ENCODE measurements around the gene C4orf50. TPM values are rescaled to one million over a fixed set of nuclear protein-coding genes. Genes with fewer than 3 reads are reported as not detected.

Gene C4orf50
- total RNA-seq, 4 donors from 2014 or later: 0.14 to 4.9 (median 0.32) TPM; not detected in 1

GRCh38 chr4:5870701-5871100 is 147.5 kb downstream of the C4orf50 start:
- H3K4me3 ChIP-seq: no peak overlapping the region
- no peaks in the 10 kb centered on the region for H3K27me3 ChIP-seq
- no peaks in the 10 kb centered on the region for H3K9me3 ChIP-seq
- 57 to 73% methylated on average over 6 to 13 of the region's 13 CpGs for WGBS, 2 donors (ENCODE audit: low coverage in 1 of 2)
- no peak overlapping the region for H3K27ac ChIP-seq
- TF ChIP-seq POLR2A (IDR thresholded peaks at IDR 0.05) (no peak), CTCF (IDR thresholded peaks at IDR 0.05) (no peak), EP300 (IDR thresholded peaks at IDR 0.05; ENCODE audit: low read depth) (no peak), POLR2AphosphoS5 (IDR thresholded peaks at IDR 0.05) (no peak)
- no peak for DNase-seq
- no peaks in the 10 kb centered on the region for H3K4me1 ChIP-seq
- in situ Hi-C loops (cut with MboI; ENCODE audit: low pct_ligation_motif_present in 1 of 4, low pct_unique_long_range_greater_than_20kb in 1 of 4, low sequenced_read_pairs in 3 of 4): no loop called here
- intact Hi-C loops (cut with DNase I; ENCODE audit: low total_unique reads): no loop called here
- H3K36me3 ChIP-seq: no peaks in the 10 kb centered on the region

- in situ Hi-C loops (cut with MboI; ENCODE audit: low pct_ligation_motif_present in 1 of 4, low pct_unique_long_range_greater_than_20kb in 1 of 4, low sequenced_read_pairs in 3 of 4): no loop called here
- no peaks in the 10 kb centered on the region for H3K27me3 ChIP-seq
- H3K36me3 ChIP-seq: no peaks in the 10 kb centered on the region
- no peaks in the 10 kb centered on the region for H3K9me3 ChIP-seq
- H3K27ac ChIP-seq: no peak overlapping the region
- no peak for TF ChIP-seq POLR2A (IDR thresholded peaks at IDR 0.05)
- no peak for TF ChIP-seq POLR2AphosphoS5 (IDR thresholded peaks at IDR 0.05)
- TF ChIP-seq CTCF (IDR thresholded peaks at IDR 0.05): no peak
- no peak for TF ChIP-seq EP300 (IDR thresholded peaks at IDR 0.05; ENCODE audit: low read depth)
- 79% methylated on average over 14 of the region's 14 CpGs; no CpG with 5 or more reads in 1 of the 2 donors for WGBS, 2 donors (ENCODE audit: low coverage in 1 of 2)
- intact Hi-C loops (cut with DNase I; ENCODE audit: low total_unique reads): no loop called here
- H3K4me3 ChIP-seq: no peak overlapping the region
- H3K4me1 ChIP-seq: no peaks in the 10 kb centered on the region
- DNase-seq: no peak
Measured at GRCh38 chr4:5869966-5870619, 148.1 kb downstream of the C4orf50 start.

DNA sequence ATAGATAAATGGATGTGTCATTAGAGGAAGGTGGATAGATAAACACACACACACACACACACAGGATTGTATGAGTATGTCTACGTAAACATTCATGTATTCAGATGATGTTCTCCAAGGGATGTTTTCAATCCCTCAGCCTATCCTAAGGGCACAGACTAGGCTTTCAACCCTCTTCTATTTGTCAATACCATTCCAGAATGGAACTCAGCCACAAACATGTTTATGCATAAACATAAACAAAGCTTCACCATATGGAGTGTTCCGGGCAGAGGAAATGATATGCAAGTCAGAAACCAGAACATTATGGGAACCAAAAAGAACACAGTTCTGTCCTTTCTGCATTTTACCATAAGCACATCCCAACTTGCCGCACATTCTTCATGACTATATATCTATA is 150.4 kb downstream of the C4orf50 start:
- intact Hi-C loops (cut with DNase I; ENCODE audit: low total_unique reads) (no loop called here), in situ Hi-C loops (cut with MboI; ENCODE audit: low pct_ligation_motif_present in 1 of 4, low pct_unique_long_range_greater_than_20kb in 1 of 4, low sequenced_read_pairs in 3 of 4) (no loop called here)
- no peak overlapping the region for H3K4me3 ChIP-seq
- H3K27ac ChIP-seq: no peak overlapping the region
- TF ChIP-seq POLR2AphosphoS5 (IDR thresholded peaks at IDR 0.05) (no peak), CTCF (IDR thresholded peaks at IDR 0.05) (no peak), POLR2A (IDR thresholded peaks at IDR 0.05) (no peak), EP300 (IDR thresholded peaks at IDR 0.05; ENCODE audit: low read depth) (no peak)
- H3K36me3 ChIP-seq: no peaks in the 10 kb centered on the region
- DNase-seq: no peak
- no peaks in the 10 kb centered on the region for H3K4me1 ChIP-seq
- H3K27me3 ChIP-seq: no peaks in the 10 kb centered on the region
- H3K9me3 ChIP-seq: no peaks in the 10 kb centered on the region
- WGBS, 2 donors (ENCODE audit: low coverage in 1 of 2): 82 to 85% methylated on average over 3 of the region's 3 CpGs

GRCh38 chr4:5866841-5867813 is 151.1 kb downstream of the C4orf50 start:
- no peak for TF ChIP-seq POLR2A (IDR thresholded peaks at IDR 0.05)
- TF ChIP-seq CTCF (IDR thresholded peaks at IDR 0.05): no peak
- no peak for TF ChIP-seq POLR2AphosphoS5 (IDR thresholded peaks at IDR 0.05)
- TF ChIP-seq EP300 (IDR thresholded peaks at IDR 0.05; ENCODE audit: low read depth): no peak
- Histone ChIP-seq H3K36me3 (no peaks in the 10 kb centered on the region), H3K9me3 (no peaks in the 10 kb centered on the region), H3K27ac (no peak overlapping the region), H3K4me3 (no peak overlapping the region), H3K4me1 (no peaks in the 10 kb centered on the region), H3K27me3 (no peaks in the 10 kb centered on the region)
- WGBS, 2 donors (ENCODE audit: low coverage in 1 of 2): 52 to 68% methylated on average over 5 to 10 of the region's 10 CpGs
- no peak for DNase-seq
- in situ Hi-C loops (cut with MboI; ENCODE audit: low pct_ligation_motif_present in 1 of 4, low pct_unique_long_range_greater_than_20kb in 1 of 4, low sequenced_read_pairs in 3 of 4) (no loop called here), intact Hi-C loops (cut with DNase I; ENCODE audit: low total_unique reads) (no loop called here)
